Glutamatergic neuron (in vitro differentiated cells): ENCODE data around the gene UPK3A. TPM values are rescaled to one million over a fixed set of nuclear protein-coding genes. Genes with fewer than 3 reads are reported as not detected.

ENCODE experiments used
- DNase-seq: peaks from one replicate; pipeline ENCODE4 v3.0.0; 2022
- H3K27ac Mint-ChIP-seq: one replicate; pipeline ENCODE4 v1.8.0; 2020; ENCODE audit warnings: mild to moderate bottlenecking, mixed read lengths, inconsistent platforms; ENCODE audit not compliant: unreplicated experiment
- H3K27me3 Mint-ChIP-seq: one replicate; pipeline ENCODE4 v1.8.0; 2020; ENCODE audit warnings: mild to moderate bottlenecking, moderate library complexity, mixed read lengths, inconsistent platforms; ENCODE audit not compliant: unreplicated experiment
- H3K36me3 Mint-ChIP-seq: one replicate; pipeline ENCODE4 v1.8.0; 2020; ENCODE audit warnings: mild to moderate bottlenecking, mixed read lengths, inconsistent platforms; ENCODE audit not compliant: unreplicated experiment
- H3K4me1 Mint-ChIP-seq: one replicate; pipeline ENCODE4 v1.8.0; 2020; ENCODE audit warnings: mild to moderate bottlenecking, low read depth, mixed read lengths, inconsistent platforms; ENCODE audit not compliant: unreplicated experiment
- H3K4me3 Mint-ChIP-seq: one replicate; pipeline ENCODE4 v1.8.0; 2020; ENCODE audit warnings: mild to moderate bottlenecking, mixed read lengths, inconsistent platforms; ENCODE audit not compliant: unreplicated experiment
- H3K9me3 Mint-ChIP-seq: one replicate; pipeline ENCODE4 v1.8.0; 2020; ENCODE audit warnings: mild to moderate bottlenecking, moderate library complexity, mixed read lengths, inconsistent platforms; ENCODE audit not compliant: unreplicated experiment
- CTCF ChIP-seq: fragments of 200-600 bp; sonication (generic); IDR thresholded peaks from one replicate; pipeline ENCODE4 v1.5.0; 2021; ENCODE audit not compliant: partially characterized antibody, unreplicated experiment
- total RNA-seq: library from RNA; stranded (reverse); fragmentation: NEBNext Ultra II Directional; extraction: Animal tissue kit (Norgen Biotek cat#: 25700); gene quantifications from one replicate; pipeline ENCODE4 v1.2.1, GENCODE V29; 2021; ENCODE audit not compliant: unreplicated experiment

UPK3A gene
- total RNA-seq, 1 donor from 2014 or later = not detected

- Mint-ChIP-seq H3K9me3 (peaks cover 16% of the 10 kb centered on the region), H3K36me3 (no peaks in the 10 kb centered on the region), H3K4me1 (peaks cover 12% of the 10 kb centered on the region), H3K27ac (peak overlapping the region; percentile 33), H3K4me3 (no peak overlapping the region), H3K27me3 (peaks cover 9% of the 10 kb centered on the region)
- TF ChIP-seq CTCF = no peak
- DNase-seq = no peak
Measured at GRCh38 chr22:45331486-45331885, 46.7 kb downstream of the UPK3A start.

DNA sequence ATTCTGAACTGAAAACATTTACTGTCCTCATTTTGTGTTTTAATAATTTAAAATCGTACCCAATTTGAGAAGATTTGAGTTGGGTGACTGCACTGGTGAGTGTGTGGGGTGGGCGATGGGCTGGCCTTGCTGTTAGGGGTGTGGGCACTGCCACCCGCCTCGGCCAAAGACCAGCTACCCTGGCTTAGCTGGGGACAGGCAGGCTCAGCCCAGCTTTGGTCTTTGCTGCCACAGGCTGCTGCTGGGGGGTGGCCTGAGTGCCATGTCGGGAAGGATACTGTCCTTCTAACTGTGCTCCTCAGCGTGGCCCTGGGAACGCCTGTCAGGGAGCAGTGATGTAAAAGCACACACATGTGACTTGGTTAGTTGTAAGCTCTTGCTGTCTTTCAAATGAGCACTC, 47.3 kb downstream of the UPK3A start:
- TF ChIP-seq CTCF = no peak
- DNase-seq = no peak
- Mint-ChIP-seq H3K4me1 (peaks cover 12% of the 10 kb centered on the region), H3K4me3 (no peak overlapping the region), H3K9me3 (peaks cover 16% of the 10 kb centered on the region), H3K27me3 (peaks cover 9% of the 10 kb centered on the region), H3K36me3 (no peaks in the 10 kb centered on the region), H3K27ac (peak overlapping the region; percentile 33)

- H3K4me3 Mint-ChIP-seq = no peak overlapping the region
- no peak for TF ChIP-seq CTCF
- peaks cover 12% of the 10 kb centered on the region for H3K4me1 Mint-ChIP-seq
- no peak overlapping the region for H3K27ac Mint-ChIP-seq
- no peak for DNase-seq
- peaks cover 9% of the 10 kb centered on the region for H3K27me3 Mint-ChIP-seq
- peaks cover 13% of the 10 kb centered on the region for H3K9me3 Mint-ChIP-seq
- H3K36me3 Mint-ChIP-seq = no peaks in the 10 kb centered on the region
Measured at GRCh38 chr22:45334068-45334467, 49.3 kb downstream of the UPK3A start.

DNA sequence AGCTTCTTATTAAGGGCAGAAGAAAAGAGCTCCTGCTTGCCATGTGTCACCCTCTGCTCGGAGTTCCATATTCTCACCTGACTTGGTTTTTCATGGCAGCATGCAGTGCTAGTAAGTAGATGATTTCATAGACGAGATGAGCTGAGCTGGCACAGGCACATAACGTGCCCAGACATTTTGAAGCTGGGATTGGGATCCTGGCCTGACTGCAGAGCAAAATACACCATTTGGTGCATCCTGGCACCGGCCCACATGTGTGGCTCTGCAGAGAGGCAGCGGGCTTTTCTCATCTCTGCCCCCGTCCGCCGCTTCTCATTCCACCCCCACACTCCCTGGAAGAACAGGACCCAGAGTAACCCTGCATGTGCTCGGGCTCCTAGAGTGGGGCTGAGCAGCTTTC, 49.8 kb downstream of the UPK3A start:
- DNase-seq = no peak
- Mint-ChIP-seq H3K4me3 (no peak overlapping the region), H3K4me1 (peaks cover 9% of the 10 kb centered on the region), H3K27ac (no peak overlapping the region), H3K27me3 (peaks cover 6% of the 10 kb centered on the region), H3K36me3 (no peaks in the 10 kb centered on the region), H3K9me3 (peaks cover 9% of the 10 kb centered on the region)
- no peak for TF ChIP-seq CTCF

DNA sequence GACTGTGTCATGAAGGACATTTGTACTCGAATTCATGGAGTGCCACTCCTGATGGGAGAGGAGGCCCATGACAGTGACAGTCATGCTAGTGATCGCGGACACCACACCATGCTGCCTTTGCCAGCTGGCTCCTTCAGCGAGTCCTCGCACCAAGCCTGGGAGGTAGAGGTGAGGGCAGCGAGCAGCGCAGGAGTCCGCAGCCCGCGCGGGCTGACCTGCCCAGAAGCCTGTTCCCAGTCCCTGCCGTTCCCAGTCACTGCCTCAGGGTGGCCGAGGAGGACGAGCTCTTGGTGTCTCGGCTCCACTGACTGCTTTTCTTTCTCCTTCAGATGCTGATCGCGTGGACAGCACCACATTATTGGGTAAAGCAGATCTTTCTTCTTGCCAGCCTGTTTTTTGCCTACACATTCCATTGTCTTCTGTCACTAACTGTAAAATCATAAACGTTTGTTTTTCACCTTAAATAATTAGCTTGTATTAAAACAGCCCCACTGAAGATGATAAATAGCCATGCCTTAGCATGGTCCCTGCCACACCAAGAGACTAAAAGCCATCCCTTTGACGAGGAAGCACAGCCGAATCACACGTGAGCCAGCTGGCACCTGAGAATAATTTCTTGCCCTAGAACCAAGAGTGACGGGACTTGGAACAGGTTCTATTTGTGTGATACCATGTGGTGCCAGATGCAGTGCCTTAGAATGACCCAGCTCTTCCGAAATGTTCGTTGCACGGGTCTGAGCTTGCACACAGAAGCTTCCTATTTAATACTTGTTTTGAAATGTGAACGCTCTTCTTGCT, 50.5 kb downstream of the UPK3A start:
- H3K27ac Mint-ChIP-seq = no peak overlapping the region
- TF ChIP-seq CTCF = peak; percentile 22
- peak; percentile 42 for DNase-seq
- peaks cover 1% of the 10 kb centered on the region for H3K27me3 Mint-ChIP-seq
- H3K4me3 Mint-ChIP-seq = no peak overlapping the region
- H3K4me1 Mint-ChIP-seq = peaks cover 7% of the 10 kb centered on the region
- H3K9me3 Mint-ChIP-seq = peaks cover 2% of the 10 kb centered on the region
- H3K36me3 Mint-ChIP-seq = no peaks in the 10 kb centered on the region
